Right lobe of liver (tissue), 6 donors: ENCODE results near the gene PDSS2. TPM values are rescaled to one million over a fixed set of nuclear protein-coding genes. Genes with fewer than 3 reads are reported as not detected.

Experiments
- ATAC-seq, 4 donors: fragments of 200-7000 bp; cut with Tn5 transposase; one replicate each; pipeline ENCODE4 v1.9.1; 2020; ENCODE audit warnings: mild to moderate bottlenecking in 4 of 4, moderate library complexity in 4 of 4
- DNase-seq, 3 donors: peaks; one replicate each; pipeline ENCODE4 v3.0.0-alpha.2; 2020
- H3K27ac ChIP-seq, 3 donors: fragments of 200-600 bp; one replicate each; pipeline ENCODE4 v1.8.0; 2022
- H3K27me3 ChIP-seq, 2 donors: fragments of 200-600 bp; one replicate each; pipeline ENCODE4 v1.8.0; 2022
- H3K36me3 ChIP-seq, 4 donors: fragments of 200-600 bp; sonication (generic) in 1 of 4; one replicate each; pipeline versions ENCODE4 v1.5.1 to v1.8.0; 2017 to 2022; ENCODE audit warnings: control low read depth in 1 of 4
- H3K4me1 ChIP-seq, 4 donors: fragments of 200-600 bp; sonication (generic) in 1 of 4; one replicate each; pipeline versions ENCODE4 v1.5.1 to v1.8.0; 2017 to 2022; ENCODE audit warnings: control low read depth in 1 of 4
- H3K4me3 ChIP-seq, 3 donors: fragments of 200-600 bp; one replicate each; pipeline ENCODE4 v1.8.0; 2022
- H3K9me3 ChIP-seq, 4 donors: fragments of 200-600 bp; sonication (generic) in 1 of 4; one replicate each; pipeline versions ENCODE4 v1.5.1 to v1.8.0; 2017 to 2022; ENCODE audit warnings: control low read depth in 1 of 4
- POLR2A ChIP-seq: fragments of 450-650 bp; IDR thresholded peaks from one replicate; pipeline ENCODE4 v1.6.1; 2017; ENCODE audit warnings: antibody characterized with exemption, mild to moderate bottlenecking
- WGBS: methylation state at CpG from one replicate; pipeline ENCODE4 v1.1.6; 2018; ENCODE audit warnings: low coverage, low lambda C conversion rate; ENCODE audit not compliant: insufficient coverage; ENCODE audit errors: missing lambda C conversion rate; 5-methylcytosine and 5-hydroxymethylcytosine counted together
- intact Hi-C, 2 donors: fragments of 100-400 bp; cut with DNase I; formaldehyde crosslinking; loops; one replicate each; pipeline versions ENCODE4 v1.11.2 to v1.14.1; 2022
- total RNA-seq, 6 experiments: library from RNA; depleted of rRNA in 2 of 6; stranded (reverse); fragments of >200 nt in 2 of 6; fragmentation: NEBNext Ultra II Directional in 3 of 6; extraction: Animal tissue kit (Norgen Biotek cat#: 25700) in 3 of 6; gene quantifications; one replicate each; pipeline versions ENCODE4 v1.1.0 to v1.2.4, GENCODE V29; 2016 to 2023
- TF ChIP-seq, protein P1 (sequence below), 4 donors: fragments of 200-600 bp in 3 of 4; fragments of 450-650 bp in 1 of 4; IDR thresholded peaks; one replicate each; pipeline versions ENCODE4 v1.5.1 to v1.8.0; 2016 to 2022; ENCODE audit warnings: antibody characterized with exemption in 4 of 4, mild to moderate bottlenecking in 2 of 4
- donor health status: DM: no; HTN: yes; CAD: no.
- donor health status: DM: no; HTN: no; CAD: no.
- donor health status: DM: no; HTN: no; CAD: no.
- donor health status: DM: no; HTN: yes; CAD: no.
- donor health status: DM: no; HTN: yes; CAD: no.

PDSS2 gene
- total RNA-seq, 6 experiments from 2014 or later, result 17.0 to 25.1 (median 19.0) TPM

GRCh38 chr6:107161521-107161920 lies 297.8 kb downstream of the PDSS2 start:
- Histone ChIP-seq H3K27ac (no peak overlapping the region), H3K4me3 (no peak overlapping the region), H3K9me3 (no peaks in the 10 kb centered on the region), H3K4me1 (no peaks in the 10 kb centered on the region), H3K27me3 (no peaks in the 10 kb centered on the region), H3K36me3 (no peaks in the 10 kb centered on the region)
- TF ChIP-seq, protein P1, sequence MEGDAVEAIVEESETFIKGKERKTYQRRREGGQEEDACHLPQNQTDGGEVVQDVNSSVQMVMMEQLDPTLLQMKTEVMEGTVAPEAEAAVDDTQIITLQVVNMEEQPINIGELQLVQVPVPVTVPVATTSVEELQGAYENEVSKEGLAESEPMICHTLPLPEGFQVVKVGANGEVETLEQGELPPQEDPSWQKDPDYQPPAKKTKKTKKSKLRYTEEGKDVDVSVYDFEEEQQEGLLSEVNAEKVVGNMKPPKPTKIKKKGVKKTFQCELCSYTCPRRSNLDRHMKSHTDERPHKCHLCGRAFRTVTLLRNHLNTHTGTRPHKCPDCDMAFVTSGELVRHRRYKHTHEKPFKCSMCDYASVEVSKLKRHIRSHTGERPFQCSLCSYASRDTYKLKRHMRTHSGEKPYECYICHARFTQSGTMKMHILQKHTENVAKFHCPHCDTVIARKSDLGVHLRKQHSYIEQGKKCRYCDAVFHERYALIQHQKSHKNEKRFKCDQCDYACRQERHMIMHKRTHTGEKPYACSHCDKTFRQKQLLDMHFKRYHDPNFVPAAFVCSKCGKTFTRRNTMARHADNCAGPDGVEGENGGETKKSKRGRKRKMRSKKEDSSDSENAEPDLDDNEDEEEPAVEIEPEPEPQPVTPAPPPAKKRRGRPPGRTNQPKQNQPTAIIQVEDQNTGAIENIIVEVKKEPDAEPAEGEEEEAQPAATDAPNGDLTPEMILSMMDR (IDR thresholded peaks at IDR 0.05), result no peak
- TF ChIP-seq POLR2A, result no peak
- intact Hi-C loops, result no loop called here
- DNase-seq (no peak), ATAC-seq (no peak)
- WGBS, result 100% methylated on average over 3 of the region's 3 CpGs

DNA sequence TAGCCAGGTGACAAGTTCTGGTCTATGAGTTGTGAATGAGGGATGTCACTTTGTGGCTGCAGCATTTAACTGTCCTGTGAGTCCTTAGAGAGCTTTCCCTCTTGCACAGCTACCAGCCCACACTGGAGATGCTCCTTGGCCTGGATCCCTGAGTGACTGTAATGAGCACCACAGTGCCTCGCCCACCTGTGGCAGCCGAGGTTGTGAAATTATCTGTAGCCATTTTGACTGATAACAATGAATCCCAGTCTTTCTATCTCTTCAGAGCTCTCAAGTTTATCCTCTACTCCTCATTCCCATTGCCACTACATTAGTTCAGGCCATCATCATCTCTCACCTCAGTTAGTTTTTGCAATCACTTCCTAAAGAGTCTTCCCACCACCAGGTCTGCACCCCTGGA lies 302.7 kb downstream of the PDSS2 start:
- H3K27me3 ChIP-seq, result no peaks in the 10 kb centered on the region
- H3K27ac ChIP-seq, result no peak overlapping the region
- H3K9me3 ChIP-seq, result no peaks in the 10 kb centered on the region
- H3K4me3 ChIP-seq, result no peak overlapping the region
- no peak for TF ChIP-seq POLR2A
- TF ChIP-seq, protein P1 (IDR thresholded peaks at IDR 0.05), result no peak
- WGBS, result no CpG with 5 or more reads among the region's 2 CpGs
- ATAC-seq (no peak), DNase-seq (no peak)
- H3K4me1 ChIP-seq, result peaks cover 0 to 20% (median 8%) of the 10 kb centered on the region in 4 donors
- no peaks in the 10 kb centered on the region for H3K36me3 ChIP-seq
- intact Hi-C loops, result no loop called here

- intact Hi-C loops, result no loop called here
- no peaks in the 10 kb centered on the region for H3K36me3 ChIP-seq
- ATAC-seq, result no peak
- TF ChIP-seq, protein P1 (IDR thresholded peaks at IDR 0.05), result no peak
- TF ChIP-seq POLR2A, result no peak
- no peaks in the 10 kb centered on the region for H3K27me3 ChIP-seq
- H3K4me1 ChIP-seq, result peaks cover 0 to 20% (median 8%) of the 10 kb centered on the region in 4 donors
- H3K27ac ChIP-seq, result no peak overlapping the region
- no CpG with 5 or more reads among the region's 2 CpGs for WGBS
- no peaks in the 10 kb centered on the region for H3K9me3 ChIP-seq
- DNase-seq, result no peak
- no peak overlapping the region for H3K4me3 ChIP-seq
Measured at GRCh38 chr6:107154801-107155160, 304.6 kb downstream of the PDSS2 start.

GRCh38 chr6:107154131-107154800 lies 305.1 kb downstream of the PDSS2 start:
- H3K4me3 ChIP-seq, result no peak overlapping the region
- H3K27me3 ChIP-seq, result no peaks in the 10 kb centered on the region
- H3K9me3 ChIP-seq, result no peaks in the 10 kb centered on the region
- intact Hi-C loops, result no loop called here
- H3K27ac ChIP-seq, result no peak overlapping the region
- peaks cover 0 to 20% (median 8%) of the 10 kb centered on the region in 4 donors for H3K4me1 ChIP-seq
- peak in 3 of 4 donors; percentile 32 to 53 (median 40) for ATAC-seq
- WGBS, result 66% methylated on average over 12 of the region's 12 CpGs
- no peak for TF ChIP-seq POLR2A
- TF ChIP-seq, protein P1 (IDR thresholded peaks at IDR 0.05), result no peak
- no peaks in the 10 kb centered on the region for H3K36me3 ChIP-seq
- DNase-seq, result no peak
